Activated effector memory CD4-positive, alpha-beta T cell treated with Interleukin-2 at 50 U/mL for 16 hours (primary cell): ENCODE data around the gene LAMA4.
A peak's percentile ranks its signal among the peaks of the same experiment; 100 is the strongest.

Source experiments
- DNase-seq: peaks from one replicate; pipeline ENCODE4 v3.0.0-alpha.2; 2020

LAMA4 gene

DNA sequence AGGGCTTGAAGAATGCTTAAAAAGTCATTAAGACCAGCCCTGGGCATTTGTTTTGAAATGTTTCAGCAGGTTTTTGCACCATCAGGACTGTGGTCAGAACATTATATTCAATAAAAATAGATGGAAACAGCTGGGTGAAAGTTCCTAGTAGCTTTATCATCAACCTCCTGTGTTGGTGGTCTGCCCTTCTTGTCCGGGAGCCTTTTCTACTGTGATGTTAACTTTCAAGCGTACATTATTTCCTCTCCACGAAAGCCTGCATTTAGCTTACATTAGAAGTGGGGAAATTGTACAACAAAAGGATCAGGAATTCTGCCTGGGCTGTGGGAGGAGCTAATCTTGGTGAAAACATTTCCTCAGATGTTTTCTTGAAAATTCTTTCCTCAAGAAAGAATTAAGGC is 71.1 kb downstream of the LAMA4 start:
- no peak for DNase-seq

DNA sequence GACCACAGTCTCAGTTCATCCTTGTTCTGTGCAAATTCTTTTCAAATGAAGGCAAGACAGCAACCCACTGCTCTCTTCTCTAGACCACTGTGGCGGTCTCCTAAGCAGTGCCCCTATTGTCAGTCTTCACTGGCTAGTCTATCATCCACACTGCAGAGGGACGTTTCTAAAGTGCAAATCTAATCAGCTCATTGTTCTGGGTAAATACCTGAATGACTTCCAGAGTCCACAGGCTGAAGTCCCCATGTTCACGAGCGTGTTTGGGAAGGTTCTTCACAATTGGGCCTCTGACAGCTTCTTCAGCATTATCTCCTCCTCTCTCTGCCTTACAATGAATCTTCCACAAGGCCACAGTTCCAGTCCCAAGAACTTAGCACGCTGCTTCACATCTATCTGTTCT is 73.2 kb downstream of the LAMA4 start:
- DNase-seq, result no peak

DNA sequence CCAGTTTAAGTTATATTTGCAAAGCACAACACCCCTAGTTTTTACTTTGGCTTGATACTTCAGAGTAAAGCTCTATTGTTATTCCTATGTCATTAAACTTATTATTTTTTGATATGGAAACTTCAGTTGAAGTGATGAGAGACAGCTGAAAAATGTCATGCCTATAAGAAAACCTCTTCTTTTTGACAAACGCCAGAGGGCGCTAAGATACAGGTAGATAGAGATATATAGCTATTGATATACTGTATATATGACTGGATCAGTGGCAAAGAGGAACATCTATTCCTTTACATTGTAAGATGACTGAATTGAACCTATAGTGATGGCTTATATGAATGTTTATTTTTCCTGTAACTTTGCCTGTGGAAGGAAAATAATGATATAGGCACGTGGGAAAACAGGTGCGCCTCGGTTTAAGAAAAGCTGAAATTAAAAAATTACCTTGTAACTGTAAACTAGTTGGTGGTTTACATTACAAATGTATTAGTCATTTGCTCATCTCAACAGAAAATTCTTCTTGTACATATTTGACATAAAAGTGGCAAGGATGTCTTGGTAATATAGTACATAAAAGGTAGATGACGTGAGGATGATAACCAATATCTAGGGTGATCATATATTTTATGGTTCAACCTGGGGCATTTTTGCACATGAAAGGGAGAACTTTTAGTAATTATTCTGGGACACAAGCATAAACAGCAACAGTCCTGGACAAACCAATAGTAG is 74.1 kb downstream of the LAMA4 start:
- DNase-seq, result no peak

- DNase-seq, result no peak
Measured at GRCh38 chr6:112179631-112180030, 74.7 kb downstream of the LAMA4 start.

DNA sequence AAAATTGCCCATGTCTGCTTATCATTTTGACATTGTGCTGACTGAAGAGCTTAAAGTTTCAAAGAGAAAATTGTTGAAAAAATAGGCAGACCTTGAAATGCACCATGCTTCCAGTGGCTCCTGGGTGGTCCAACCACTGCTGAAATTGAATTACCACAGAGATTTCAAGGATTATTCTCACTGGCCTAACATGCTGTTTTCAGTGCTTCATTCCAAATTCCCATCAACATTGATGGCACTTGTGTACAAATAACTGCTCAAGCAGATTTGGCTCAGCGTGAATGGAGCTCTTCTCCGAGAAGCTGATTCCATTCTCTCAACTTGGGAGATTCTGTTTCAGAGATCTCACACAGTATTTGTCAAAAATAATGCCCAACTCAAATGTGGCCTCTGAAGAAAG is 75.5 kb downstream of the LAMA4 start:
- no peak for DNase-seq

GRCh38 chr6:112177092-112177491 is 77.3 kb downstream of the LAMA4 start:
- no peak for DNase-seq

GRCh38 chr6:112176175-112176574 is 78.2 kb downstream of the LAMA4 start:
- DNase-seq, result no peak

DNA sequence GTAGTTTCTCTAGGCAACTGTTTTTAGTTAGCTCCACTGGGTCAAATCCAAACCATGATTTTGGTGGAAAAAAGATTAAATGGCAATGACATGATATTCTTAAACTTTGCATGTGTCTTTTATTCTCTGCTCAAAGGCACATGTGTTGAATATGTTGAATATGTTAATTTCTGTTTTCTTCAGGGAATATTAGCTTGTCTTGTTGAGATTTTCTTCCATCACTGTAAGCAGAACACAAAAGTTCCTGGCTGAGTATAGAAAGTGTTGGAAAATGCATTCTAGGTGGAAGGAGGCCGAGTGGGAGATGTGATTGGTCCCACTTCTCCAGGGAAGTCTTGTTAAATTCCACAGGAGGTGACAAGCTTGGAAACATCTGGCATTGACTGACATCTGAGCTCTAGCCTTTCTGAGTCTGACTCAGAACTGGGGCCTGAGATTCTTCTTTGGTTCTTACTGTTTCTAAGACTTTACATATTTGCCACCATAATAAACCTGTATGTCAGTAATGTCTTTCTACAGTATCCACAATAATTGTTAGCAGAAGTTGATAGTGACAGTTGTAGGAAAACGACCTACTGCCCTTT is 81.1 kb downstream of the LAMA4 start:
- DNase-seq, result no peak

- no peak for DNase-seq
Measured at GRCh38 chr6:112172540-112172939, 81.8 kb downstream of the LAMA4 start.

DNA sequence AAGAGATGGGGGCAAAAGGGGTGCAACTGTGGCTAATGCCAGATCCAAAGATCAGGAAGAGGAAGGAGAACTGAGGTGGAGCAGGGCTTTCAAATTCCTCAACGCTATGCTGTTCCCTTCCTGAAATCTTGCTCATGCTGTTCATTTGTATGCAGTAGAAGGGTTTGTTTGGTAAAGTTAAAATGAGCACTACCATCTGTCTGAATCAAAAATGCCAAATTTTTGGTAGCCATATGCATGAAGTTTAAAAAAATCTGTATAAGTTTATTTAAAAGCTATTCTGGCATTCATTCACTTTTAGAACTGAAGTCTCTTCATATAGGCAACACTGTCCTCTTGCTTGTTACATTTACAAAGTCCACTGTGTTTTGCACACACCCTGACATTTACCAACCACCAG is 84.8 kb downstream of the LAMA4 start:
- no peak for DNase-seq

- DNase-seq, result peak; percentile 62
Measured at GRCh38 chr6:112163295-112164257, 90.8 kb downstream of the LAMA4 start.

DNA sequence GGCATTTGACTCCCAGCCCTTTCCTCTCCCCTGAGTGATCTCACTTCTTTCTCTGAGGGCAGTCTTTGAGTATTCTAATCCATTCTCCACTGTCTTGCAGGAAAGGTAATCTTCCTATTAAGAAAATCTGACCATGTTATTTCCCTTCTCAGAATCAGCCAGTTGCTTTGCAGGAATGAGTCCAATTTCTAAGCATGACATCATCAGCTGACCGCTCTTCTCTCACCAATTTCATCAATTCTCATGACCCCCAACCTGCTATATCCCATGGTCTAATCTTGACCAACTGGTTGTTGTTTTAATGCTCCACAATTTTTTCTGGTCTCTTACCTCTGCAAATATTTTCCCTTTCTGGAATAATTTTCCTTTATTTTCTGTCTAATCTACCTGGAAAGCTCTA is 93.6 kb downstream of the LAMA4 start:
- no peak for DNase-seq

- DNase-seq, result no peak
Measured at GRCh38 chr6:112156668-112157067, 97.7 kb downstream of the LAMA4 start.

GRCh38 chr6:112155886-112156285 is 98.5 kb downstream of the LAMA4 start:
- DNase-seq, result no peak

GRCh38 chr6:112154711-112155110 is 99.7 kb downstream of the LAMA4 start:
- no peak for DNase-seq

DNA sequence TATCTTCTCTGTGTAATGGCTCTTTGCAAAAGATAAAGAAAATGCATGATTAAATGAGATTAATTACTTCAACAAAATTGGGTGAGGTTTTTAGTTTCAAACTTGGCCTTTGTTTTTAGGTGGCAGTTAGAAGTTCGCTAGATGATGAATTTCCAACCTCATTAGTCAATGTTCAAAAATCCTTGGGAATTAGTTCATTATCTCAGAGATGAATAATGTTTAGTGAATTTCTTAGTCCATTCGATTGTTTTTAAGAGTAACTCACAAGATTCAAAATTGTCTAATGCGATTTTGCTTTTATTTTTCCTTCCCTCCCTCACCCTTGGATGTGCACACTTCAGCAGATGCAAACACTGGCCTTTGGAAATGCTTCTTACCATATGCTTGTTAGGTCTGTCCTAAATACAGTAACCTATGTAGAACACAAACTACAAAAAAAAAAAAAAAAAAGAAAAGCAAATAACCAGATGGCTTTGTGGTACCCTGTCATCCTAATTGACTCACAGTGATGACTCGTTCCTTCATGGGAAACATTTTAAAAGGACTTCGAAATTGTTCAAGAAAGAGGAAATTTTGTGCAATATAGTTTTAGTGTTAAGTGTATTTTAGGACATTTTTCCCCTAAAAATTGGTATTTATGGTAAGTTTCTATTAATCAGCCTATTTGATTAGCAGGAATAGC is 100.3 kb downstream of the LAMA4 start:
- DNase-seq, result no peak

DNA sequence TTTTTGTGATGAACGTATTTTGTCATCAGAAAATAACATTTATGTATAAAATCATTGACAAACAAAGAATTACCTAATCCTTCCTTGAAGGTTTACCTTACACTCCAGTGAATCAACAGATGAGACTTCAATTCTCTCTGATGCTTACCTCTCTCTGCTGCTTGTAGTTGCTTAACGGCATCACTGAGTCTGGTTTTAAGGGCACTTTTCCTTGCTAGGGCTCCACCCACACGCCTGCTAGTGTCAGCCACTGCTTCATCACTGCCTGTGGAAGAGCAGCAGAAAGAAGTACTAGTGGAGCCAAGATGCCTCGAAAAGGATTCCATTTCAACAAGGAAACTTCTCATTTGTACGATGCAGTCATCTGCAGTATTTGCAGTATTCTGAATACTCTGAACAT is 104.0 kb downstream of the LAMA4 start:
- no peak for DNase-seq

DNA sequence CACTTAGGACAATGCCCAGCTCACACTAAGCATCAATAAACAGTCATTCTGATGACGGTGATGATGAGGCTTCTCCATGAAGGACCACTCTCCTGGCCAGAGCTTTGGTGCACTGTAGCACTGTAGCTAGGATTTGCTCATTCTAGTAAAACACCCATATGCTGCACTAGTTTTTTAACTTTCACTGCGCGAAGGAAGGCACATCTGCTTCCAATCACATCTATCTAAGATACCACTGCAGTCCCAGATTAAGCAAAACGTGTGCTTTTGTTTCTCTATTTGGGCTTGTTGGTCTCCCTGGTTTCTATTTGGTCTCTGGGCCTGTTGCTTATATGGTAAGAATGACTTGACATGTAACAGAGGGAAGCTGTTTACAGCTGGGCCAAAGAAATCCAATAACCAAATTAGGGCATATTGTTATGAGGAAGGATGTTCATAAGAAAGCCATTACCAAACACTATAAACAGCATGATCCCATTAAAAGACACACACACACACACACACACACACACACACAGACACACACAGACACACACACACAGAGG is 104.6 kb downstream of the LAMA4 start:
- DNase-seq, result no peak

GRCh38 chr6:112149236-112149635 is 105.1 kb downstream of the LAMA4 start:
- no peak for DNase-seq

GRCh38 chr6:112148103-112148502 is 106.3 kb downstream of the LAMA4 start:
- no peak for DNase-seq

- DNase-seq, result no peak
Measured at GRCh38 chr6:112145080-112145573, 109.2 kb downstream of the LAMA4 start.

DNA sequence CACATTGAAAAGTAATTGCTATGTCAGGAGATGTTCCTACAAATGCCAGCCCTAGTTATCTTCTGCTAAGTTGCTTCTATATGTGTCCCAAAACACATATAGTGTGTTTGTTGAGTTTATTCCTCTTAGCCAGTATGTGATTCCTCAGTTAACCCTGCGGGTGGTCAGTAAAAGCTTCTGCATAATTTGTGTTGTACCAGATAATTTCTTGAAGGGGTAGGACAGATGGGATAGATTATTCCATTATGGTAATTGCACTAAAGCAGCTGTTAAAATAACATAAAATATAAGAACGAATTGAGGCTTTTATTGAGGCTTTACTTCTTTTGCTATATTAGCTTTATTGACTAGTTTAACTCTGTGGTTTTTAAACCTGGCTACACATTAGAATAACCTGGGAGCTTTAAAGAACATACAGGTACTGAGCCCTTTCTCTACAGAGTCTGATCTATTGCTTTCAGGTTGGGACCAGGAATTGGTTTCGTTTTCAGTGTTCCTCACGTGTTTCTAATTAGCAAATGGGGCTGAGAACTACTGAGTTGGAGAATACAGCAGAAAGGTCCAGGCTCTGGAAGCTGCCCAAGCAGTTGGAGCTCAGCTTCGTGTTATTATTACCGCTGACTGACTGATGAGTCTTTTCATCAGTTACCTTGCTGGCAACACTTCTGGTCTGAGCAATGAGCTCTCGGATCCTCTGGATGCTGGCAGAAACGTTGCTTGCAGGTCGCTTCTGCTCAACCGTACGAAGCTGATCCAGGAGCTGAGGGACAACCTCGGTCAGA is 110.0 kb downstream of the LAMA4 start:
- no peak for DNase-seq
